ENCODE results near the gene CTAG1A. TPM values are rescaled to one million over a fixed set of nuclear protein-coding genes. Genes with fewer than 3 reads are reported as not detected.

Gene CTAG1A
- total and polyA plus RNA-seq, 7 experiments from 2014 or later, result not detected

DNA sequence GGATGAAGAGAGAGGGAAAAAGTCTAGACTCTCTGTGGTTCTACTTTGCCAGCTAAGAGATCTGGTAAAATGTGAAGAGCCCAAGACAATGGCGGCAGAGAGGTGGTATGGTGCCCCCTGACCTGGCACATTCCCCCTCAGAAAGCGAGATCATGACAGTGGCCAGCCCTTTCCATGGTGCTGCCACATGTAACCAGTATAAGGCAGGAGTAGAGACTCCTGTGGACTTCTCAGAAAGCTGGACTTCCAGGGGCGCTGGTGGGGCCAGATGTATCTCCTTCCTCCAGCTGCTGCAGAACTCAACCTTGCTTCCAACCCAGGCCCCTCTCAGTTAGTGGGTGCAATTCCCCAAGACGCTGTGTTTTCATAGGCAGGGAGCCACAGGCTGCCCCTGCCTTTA is 9.6 kb downstream of the CTAG1A start:
- Histone ChIP-seq H3K27me3 (ENCODE audit: control insufficient read depth in 2 of 2, insufficient read depth in 2 of 2, low read length in 2 of 2) (no peaks in the 10 kb centered on the region), H3K9me3 (ENCODE audit: control insufficient read depth in 2 of 3, low read length in 3 of 3) (no peaks in the 10 kb centered on the region), H3K4me1 (ENCODE audit: control insufficient read depth in 2 of 2, insufficient read depth in 2 of 2, low read length in 2 of 2) (peaks cover 0 to 6% of the 10 kb centered on the region in 2 donors), H3K4me3 (ENCODE audit: low read length) (no peak overlapping the region), H3K27ac (ENCODE audit: low read depth, low read length) (no peak overlapping the region), H3K36me3 (ENCODE audit: control insufficient read depth in 2 of 3, insufficient read depth in 3 of 3, low read length in 3 of 3) (no peaks in the 10 kb centered on the region)
- no peak overlapping the region for H3K4me3 Mint-ChIP-seq
- peaks cover 0 to 4% (median 0%) of the 10 kb centered on the region in 5 donors for H3K36me3 Mint-ChIP-seq
- peaks cover 0 to 12% (median 0%) of the 10 kb centered on the region in 5 donors for H3K27me3 Mint-ChIP-seq
- H3K9me3 Mint-ChIP-seq, result peaks cover 0 to 13% (median 2%) of the 10 kb centered on the region in 11 donors
- peaks cover 0 to 7% (median 0%) of the 10 kb centered on the region in 7 donors for H3K4me1 Mint-ChIP-seq
- ATAC-seq (no peak), DNase-seq (no peak)
- no peak overlapping the region for H3K27ac Mint-ChIP-seq
- ChIA-PET CTCF (no interaction called here), POLR2A (no interaction called here)
- intact Hi-C loops (cut with micrococcal nuclease), result no loop called here

DNA sequence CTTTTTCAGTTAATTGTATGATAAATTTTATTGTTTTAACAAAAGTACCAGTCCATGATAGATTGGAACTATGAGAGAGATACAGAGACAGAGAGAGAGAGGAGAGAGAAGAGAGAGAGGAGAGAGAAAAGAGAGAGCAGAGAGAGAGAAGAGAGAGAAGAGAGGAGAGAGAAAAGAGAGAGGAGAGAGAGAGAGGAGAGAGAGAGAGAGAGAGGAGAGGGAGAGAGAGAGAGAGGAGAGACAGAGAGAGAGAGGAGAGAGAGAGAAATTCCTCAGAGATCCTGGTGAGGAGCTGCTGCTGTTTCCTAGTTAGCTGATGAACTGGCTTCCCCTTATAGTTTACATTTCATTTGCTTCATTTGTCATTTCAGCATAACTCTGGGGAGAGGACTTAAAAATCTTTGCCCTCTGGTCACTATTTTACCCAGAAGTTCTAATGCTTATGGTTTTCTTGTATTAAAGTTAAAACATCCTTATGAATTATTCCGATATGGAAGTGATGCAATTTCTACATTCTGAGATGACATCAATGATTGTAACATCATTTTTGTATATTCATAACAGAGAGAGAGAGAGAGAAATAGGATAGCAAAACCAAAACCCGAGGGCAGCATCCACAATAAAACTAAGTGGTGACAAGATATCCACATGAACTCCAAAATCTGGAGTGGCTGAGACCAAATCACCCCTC is 10.8 kb downstream of the CTAG1A start:
- no peaks in the 10 kb centered on the region for H3K27me3 ChIP-seq (ENCODE audit: control insufficient read depth in 2 of 2, insufficient read depth in 2 of 2, low read length in 2 of 2)
- H3K4me3 ChIP-seq (ENCODE audit: low read length), result no peak overlapping the region
- peaks cover 0 to 12% (median 0%) of the 10 kb centered on the region in 5 donors for H3K27me3 Mint-ChIP-seq
- intact Hi-C loops (cut with micrococcal nuclease), result no loop called here
- H3K27ac Mint-ChIP-seq, result no peak overlapping the region
- no peak for DNase-seq
- no peak for ATAC-seq
- H3K4me1 ChIP-seq (ENCODE audit: control insufficient read depth in 2 of 2, insufficient read depth in 2 of 2, low read length in 2 of 2), result peaks cover 0 to 6% of the 10 kb centered on the region in 2 donors
- CTCF ChIA-PET, result no interaction called here
- H3K27ac ChIP-seq (ENCODE audit: low read depth, low read length), result no peak overlapping the region
- H3K36me3 Mint-ChIP-seq, result peaks cover 0 to 4% (median 0%) of the 10 kb centered on the region in 5 donors
- peaks cover 0 to 13% (median 2%) of the 10 kb centered on the region in 11 donors for H3K9me3 Mint-ChIP-seq
- H3K36me3 ChIP-seq (ENCODE audit: control insufficient read depth in 2 of 3, insufficient read depth in 3 of 3, low read length in 3 of 3), result no peaks in the 10 kb centered on the region
- H3K4me1 Mint-ChIP-seq, result peaks cover 0 to 7% (median 0%) of the 10 kb centered on the region in 7 donors
- H3K4me3 Mint-ChIP-seq, result no peak overlapping the region
- H3K9me3 ChIP-seq (ENCODE audit: control insufficient read depth in 2 of 3, low read length in 3 of 3), result no peaks in the 10 kb centered on the region
- POLR2A ChIA-PET, result no interaction called here

DNA sequence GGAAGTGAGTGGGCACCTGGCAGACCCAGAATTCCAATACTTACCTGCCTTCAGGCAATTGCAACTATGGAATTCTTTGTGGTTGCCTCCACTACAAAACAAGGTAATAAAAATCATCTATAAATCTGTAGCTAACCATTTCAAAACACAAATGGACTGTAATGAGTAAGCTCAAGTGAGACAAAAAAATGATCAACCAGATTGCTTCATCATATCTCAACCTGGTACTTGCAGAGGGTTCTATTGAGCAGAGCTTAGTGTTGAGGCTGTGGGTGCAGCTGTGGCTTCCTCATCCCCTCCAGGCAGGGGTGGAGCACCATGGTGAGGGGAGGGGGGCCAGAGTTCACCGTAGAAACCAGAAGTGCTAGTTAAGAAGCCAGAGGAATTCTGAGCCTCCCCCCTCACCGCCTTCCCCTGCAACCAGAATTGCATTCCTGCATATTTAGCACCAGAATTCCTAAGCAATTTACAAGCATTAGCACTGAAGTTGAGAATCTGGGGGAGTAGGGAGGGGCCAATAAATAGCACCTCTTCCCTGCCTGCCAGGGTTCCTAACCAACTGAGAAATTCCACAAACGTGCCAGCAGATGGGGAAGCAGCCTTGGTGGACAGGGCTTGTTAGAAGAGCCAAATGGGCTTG is 11.5 kb downstream of the CTAG1A start:
- DNase-seq (no peak), ATAC-seq (peak; percentile 57)
- no peak overlapping the region for H3K4me3 Mint-ChIP-seq
- POLR2A ChIA-PET, result no interaction called here
- H3K36me3 ChIP-seq (ENCODE audit: control insufficient read depth in 2 of 3, insufficient read depth in 3 of 3, low read length in 3 of 3), result no peaks in the 10 kb centered on the region
- H3K4me1 Mint-ChIP-seq, result peaks cover 0 to 7% (median 0%) of the 10 kb centered on the region in 7 donors
- H3K27me3 Mint-ChIP-seq, result peaks cover 0 to 12% (median 0%) of the 10 kb centered on the region in 5 donors
- H3K4me3 ChIP-seq (ENCODE audit: low read length), result no peak overlapping the region
- H3K27ac ChIP-seq (ENCODE audit: low read depth, low read length), result no peak overlapping the region
- H3K27me3 ChIP-seq (ENCODE audit: control insufficient read depth in 2 of 2, insufficient read depth in 2 of 2, low read length in 2 of 2), result no peaks in the 10 kb centered on the region
- H3K4me1 ChIP-seq (ENCODE audit: control insufficient read depth in 2 of 2, insufficient read depth in 2 of 2, low read length in 2 of 2), result peaks cover 0 to 6% of the 10 kb centered on the region in 2 donors
- H3K9me3 Mint-ChIP-seq, result peaks cover 0 to 13% (median 2%) of the 10 kb centered on the region in 11 donors
- H3K27ac Mint-ChIP-seq, result no peak overlapping the region
- CTCF ChIA-PET, result no interaction called here
- no peaks in the 10 kb centered on the region for H3K9me3 ChIP-seq (ENCODE audit: control insufficient read depth in 2 of 3, low read length in 3 of 3)
- intact Hi-C loops (cut with micrococcal nuclease), result no loop called here
- H3K36me3 Mint-ChIP-seq, result peaks cover 0 to 4% (median 0%) of the 10 kb centered on the region in 5 donors

DNA sequence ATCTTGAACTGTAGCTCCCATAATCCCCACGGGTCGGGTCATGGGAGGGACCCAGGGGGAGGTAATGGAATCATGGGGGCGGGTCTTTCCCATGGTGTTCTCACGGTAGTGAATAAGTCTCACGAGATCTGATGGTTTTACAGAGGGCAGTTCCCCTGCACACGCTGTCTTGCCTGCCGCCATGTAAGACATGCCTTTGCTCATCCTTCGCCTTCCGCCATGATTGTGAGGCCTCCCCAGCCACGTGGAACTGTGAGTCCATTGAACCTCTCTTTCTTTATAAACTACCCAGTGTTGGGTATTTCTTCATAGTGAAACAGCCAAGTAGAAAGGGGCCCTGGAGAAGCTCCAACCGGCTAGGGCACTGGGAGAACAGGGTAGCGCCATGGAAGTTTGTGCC is 12.3 kb downstream of the CTAG1A start:
- peaks cover 0 to 7% (median 0%) of the 10 kb centered on the region in 7 donors for H3K4me1 Mint-ChIP-seq
- ATAC-seq, result no peak
- H3K36me3 Mint-ChIP-seq, result no peaks in the 10 kb centered on the region
- H3K27ac Mint-ChIP-seq, result no peak overlapping the region
- peaks cover 0 to 6% (median 0%) of the 10 kb centered on the region in 11 donors for H3K9me3 Mint-ChIP-seq
- H3K36me3 ChIP-seq (ENCODE audit: control insufficient read depth in 2 of 3, insufficient read depth in 3 of 3, low read length in 3 of 3), result no peaks in the 10 kb centered on the region
- no peak for DNase-seq
- CTCF ChIA-PET, result no interaction called here
- H3K27me3 ChIP-seq (ENCODE audit: control insufficient read depth in 2 of 2, insufficient read depth in 2 of 2, low read length in 2 of 2), result no peaks in the 10 kb centered on the region
- peaks cover 0 to 11% (median 0%) of the 10 kb centered on the region in 5 donors for H3K27me3 Mint-ChIP-seq
- H3K27ac ChIP-seq (ENCODE audit: low read depth, low read length), result no peak overlapping the region
- peaks cover 0 to 6% of the 10 kb centered on the region in 2 donors for H3K4me1 ChIP-seq (ENCODE audit: control insufficient read depth in 2 of 2, insufficient read depth in 2 of 2, low read length in 2 of 2)
- POLR2A ChIA-PET, result no interaction called here
- H3K9me3 ChIP-seq (ENCODE audit: control insufficient read depth in 2 of 3, low read length in 3 of 3), result no peaks in the 10 kb centered on the region
- H3K4me3 ChIP-seq (ENCODE audit: low read length), result no peak overlapping the region
- intact Hi-C loops (cut with micrococcal nuclease), result no loop called here
- no peak overlapping the region for H3K4me3 Mint-ChIP-seq

DNA sequence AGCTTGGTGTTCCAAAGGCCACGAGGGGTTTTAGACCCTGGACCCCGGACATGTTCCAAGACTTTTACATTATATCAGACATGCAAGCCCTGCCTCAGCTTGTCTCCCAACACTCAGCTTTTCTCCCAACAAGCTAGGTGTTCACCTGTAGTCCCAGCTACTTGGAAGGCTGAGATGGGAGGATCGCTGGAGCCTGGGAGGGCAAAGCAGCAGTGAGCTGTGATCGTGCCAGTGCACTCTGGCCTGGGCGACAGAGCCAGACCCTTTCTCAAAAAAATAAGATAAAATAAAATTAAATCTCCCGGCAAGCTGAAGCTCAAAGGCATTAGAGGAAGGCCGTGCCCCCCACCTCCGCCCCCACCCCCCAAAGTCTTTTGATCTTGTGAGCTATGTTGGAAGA is 13.7 kb downstream of the CTAG1A start:
- intact Hi-C loops (cut with micrococcal nuclease), result no loop called here
- H3K9me3 Mint-ChIP-seq, result peaks cover 0 to 3% (median 0%) of the 10 kb centered on the region in 11 donors
- ATAC-seq, result no peak
- no peaks in the 10 kb centered on the region for H3K36me3 ChIP-seq (ENCODE audit: control insufficient read depth in 2 of 3, insufficient read depth in 3 of 3, low read length in 3 of 3)
- H3K4me1 Mint-ChIP-seq, result peaks cover 0 to 7% (median 0%) of the 10 kb centered on the region in 7 donors
- no peaks in the 10 kb centered on the region for H3K9me3 ChIP-seq (ENCODE audit: control insufficient read depth in 2 of 3, low read length in 3 of 3)
- H3K4me3 Mint-ChIP-seq, result no peak overlapping the region
- peaks cover 0 to 6% of the 10 kb centered on the region in 2 donors for H3K4me1 ChIP-seq (ENCODE audit: control insufficient read depth in 2 of 2, insufficient read depth in 2 of 2, low read length in 2 of 2)
- H3K27me3 Mint-ChIP-seq, result peaks cover 0 to 8% (median 0%) of the 10 kb centered on the region in 5 donors
- no peak overlapping the region for H3K27ac Mint-ChIP-seq
- no peaks in the 10 kb centered on the region for H3K27me3 ChIP-seq (ENCODE audit: control insufficient read depth in 2 of 2, insufficient read depth in 2 of 2, low read length in 2 of 2)
- no peak overlapping the region for H3K27ac ChIP-seq (ENCODE audit: low read depth, low read length)
- no peaks in the 10 kb centered on the region for H3K36me3 Mint-ChIP-seq
- POLR2A ChIA-PET, result no interaction called here
- H3K4me3 ChIP-seq (ENCODE audit: low read length), result no peak overlapping the region
- CTCF ChIA-PET, result no interaction called here
- DNase-seq, result no peak

DNA sequence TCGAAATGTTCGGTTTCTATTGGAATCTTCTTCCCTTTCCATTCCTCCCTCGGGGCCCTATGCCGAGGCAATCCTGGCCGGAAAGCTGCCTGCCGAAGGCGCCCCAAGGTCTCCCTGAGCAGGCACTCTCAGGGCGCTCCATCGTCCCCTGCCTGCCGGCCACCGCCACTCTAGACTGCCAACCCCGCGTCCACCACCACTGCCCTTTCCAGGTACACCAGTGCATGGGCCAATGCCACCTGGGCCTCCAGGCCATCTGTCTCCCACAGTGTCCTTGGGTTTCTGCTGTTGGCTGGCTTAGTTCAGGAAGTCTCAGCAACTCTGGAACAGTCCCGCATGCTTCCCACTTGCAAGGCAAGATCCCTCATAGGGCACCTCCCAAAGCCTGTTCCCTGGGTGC is 14.6 kb downstream of the CTAG1A start:
- peaks cover 0 to 8% (median 0%) of the 10 kb centered on the region in 5 donors for H3K27me3 Mint-ChIP-seq
- CTCF ChIA-PET, result no interaction called here
- peaks cover 0 to 10% (median 0%) of the 10 kb centered on the region in 7 donors for H3K4me1 Mint-ChIP-seq
- intact Hi-C loops (cut with micrococcal nuclease), result no loop called here
- no peaks in the 10 kb centered on the region for H3K27me3 ChIP-seq (ENCODE audit: control insufficient read depth in 2 of 2, insufficient read depth in 2 of 2, low read length in 2 of 2)
- no peak for ATAC-seq
- H3K4me1 ChIP-seq (ENCODE audit: control insufficient read depth in 2 of 2, insufficient read depth in 2 of 2, low read length in 2 of 2), result peaks cover 0 to 6% of the 10 kb centered on the region in 2 donors
- peaks cover 0 to 3% (median 0%) of the 10 kb centered on the region in 11 donors for H3K9me3 Mint-ChIP-seq
- no peaks in the 10 kb centered on the region for H3K36me3 Mint-ChIP-seq
- H3K4me3 Mint-ChIP-seq, result no peak overlapping the region
- DNase-seq, result no peak
- H3K9me3 ChIP-seq (ENCODE audit: control insufficient read depth in 2 of 3, low read length in 3 of 3), result no peaks in the 10 kb centered on the region
- no peak overlapping the region for H3K27ac Mint-ChIP-seq
- no peaks in the 10 kb centered on the region for H3K36me3 ChIP-seq (ENCODE audit: control insufficient read depth in 2 of 3, insufficient read depth in 3 of 3, low read length in 3 of 3)
- no peak overlapping the region for H3K4me3 ChIP-seq (ENCODE audit: low read length)
- POLR2A ChIA-PET, result no interaction called here
- no peak overlapping the region for H3K27ac ChIP-seq (ENCODE audit: low read depth, low read length)

All from naive thymus-derived CD4-positive, alpha-beta T cell (primary cell).